Measurements from ENCODE around the gene ZNF362.
"Not testable (repeated sequence)": the region's sequence is repeated elsewhere in the genome, so short reads cannot be mapped to it uniquely, and the experiment has no call there.

ZNF362 gene

DNA sequence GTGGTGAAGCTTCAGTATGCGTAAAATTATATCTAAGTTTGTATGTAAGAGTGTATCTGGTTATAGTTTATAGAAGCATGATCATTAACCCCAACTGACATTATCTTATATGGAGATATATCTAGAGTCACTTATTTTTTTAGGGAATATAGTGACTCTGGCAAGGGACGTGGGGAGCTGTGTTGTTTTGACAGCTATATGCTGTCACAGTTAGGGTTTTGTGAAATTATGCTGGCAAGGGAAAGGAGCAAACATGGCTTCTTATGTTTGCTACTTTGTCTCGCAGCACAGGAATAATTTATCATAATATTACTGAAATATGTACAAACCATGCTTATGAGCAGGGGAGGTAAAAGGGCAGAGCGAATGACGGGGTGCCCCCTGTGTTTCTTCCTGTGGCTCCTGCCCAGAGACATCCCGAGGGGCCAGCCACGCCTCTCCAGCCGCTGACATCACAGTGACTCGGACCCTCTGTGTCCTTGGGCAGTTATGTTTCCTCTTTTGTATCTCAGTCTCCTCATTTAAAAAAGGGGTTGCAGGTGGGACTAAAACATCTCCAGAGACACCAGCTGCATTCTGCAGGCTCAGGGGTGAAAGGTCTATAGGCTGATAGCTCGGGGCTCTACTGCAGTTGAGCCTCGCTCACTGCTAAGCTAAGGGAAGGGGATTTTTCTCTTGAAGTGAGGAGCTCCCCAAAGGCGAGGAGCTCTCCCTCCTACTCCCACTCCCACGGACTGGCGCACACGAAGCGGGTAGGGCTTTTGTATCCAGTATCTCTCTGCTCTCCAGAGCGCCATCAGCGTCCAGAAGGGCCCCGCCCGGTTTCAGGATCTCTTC lies 49.7 kb downstream of the ZNF362 start:
- DNase-seq (ENCODE audit: low spot score) (no peak), FAIRE-seq (no peak)

DNA sequence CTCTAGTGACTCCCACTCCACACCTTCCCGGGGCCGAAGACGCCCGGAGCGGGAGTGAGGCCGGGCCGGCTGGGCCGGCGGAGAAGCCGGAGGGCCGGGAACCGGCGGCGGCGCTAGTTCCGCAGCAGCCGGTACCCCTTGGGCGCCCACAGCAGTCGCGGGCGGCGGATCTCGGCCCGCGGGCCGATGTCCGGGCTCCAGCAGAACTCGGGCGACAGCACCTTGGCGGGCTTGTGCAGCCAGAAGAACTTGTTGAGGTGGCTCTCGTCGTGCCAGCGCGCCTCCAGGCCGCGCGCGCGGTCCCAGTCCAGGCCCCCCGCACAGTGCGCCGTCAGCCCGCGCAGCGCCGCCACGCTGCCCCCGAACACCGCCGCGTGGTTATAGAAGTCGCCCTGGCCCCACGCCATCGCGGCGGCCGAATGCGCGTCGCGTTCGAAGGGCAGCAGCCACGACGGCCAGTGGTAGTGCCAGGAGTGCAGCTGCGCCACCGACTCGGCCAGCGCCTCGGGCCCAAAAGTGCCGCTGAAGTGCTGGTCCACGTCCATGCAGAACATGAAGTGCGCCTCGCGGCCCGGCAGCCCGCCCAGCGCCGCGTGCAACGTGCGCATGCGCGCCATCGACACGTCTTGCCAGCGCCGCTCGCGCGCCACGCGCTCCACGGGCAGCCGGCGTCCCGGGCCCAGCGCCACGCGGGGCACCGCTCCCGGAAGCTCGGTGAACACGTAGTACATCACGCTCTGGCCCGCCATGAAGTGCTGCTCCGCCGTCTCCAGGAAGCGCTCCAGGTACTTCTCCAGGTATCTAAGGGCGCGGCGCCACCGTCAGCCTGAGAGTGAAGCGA lies 50.6 kb downstream of the ZNF362 start:
- DNase-seq (ENCODE audit: low spot score) (no peak), FAIRE-seq (no peak)

DNA sequence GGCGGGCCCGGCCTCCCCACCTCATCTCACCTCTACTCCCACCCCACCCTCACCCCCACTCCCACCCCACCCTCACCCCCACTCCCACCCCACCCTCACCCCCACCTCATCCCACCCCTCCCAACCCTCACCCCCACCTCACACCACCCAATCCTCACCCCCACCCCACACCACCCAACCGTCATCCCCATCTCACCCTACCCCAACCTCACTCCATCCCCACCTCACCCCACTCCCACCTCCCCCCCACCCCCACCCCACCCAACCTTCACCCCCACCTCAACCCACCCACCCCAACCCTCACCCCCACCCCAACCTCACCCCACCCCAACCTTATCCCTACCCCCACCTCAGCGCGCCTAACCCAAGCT lies 51.2 kb downstream of the ZNF362 start:
- no peak for FAIRE-seq
- no peak for DNase-seq (ENCODE audit: low spot score)

DNA sequence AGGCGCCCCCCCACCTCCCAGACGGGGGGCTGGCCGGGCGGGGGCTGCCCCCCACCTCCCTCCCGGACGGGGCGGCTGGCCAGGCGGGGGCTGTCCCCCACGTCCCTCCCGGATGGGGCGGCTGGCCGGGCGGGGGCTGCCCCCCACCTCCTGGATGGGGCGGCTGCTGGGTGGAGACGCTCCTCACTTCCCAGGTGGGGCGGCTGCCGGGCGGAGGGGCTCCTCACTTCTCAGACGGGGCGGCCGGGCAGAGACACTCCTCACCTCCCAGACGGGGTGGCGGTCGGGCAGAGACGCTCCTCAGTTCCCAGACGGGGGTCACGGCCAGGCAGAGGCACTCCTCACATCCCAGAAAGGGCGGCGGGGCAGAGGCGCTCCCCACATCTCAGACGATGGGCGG lies 53.1 kb downstream of the ZNF362 start:
- not testable (repeated sequence) for FAIRE-seq; DNase-seq (ENCODE audit: low spot score)

DNA sequence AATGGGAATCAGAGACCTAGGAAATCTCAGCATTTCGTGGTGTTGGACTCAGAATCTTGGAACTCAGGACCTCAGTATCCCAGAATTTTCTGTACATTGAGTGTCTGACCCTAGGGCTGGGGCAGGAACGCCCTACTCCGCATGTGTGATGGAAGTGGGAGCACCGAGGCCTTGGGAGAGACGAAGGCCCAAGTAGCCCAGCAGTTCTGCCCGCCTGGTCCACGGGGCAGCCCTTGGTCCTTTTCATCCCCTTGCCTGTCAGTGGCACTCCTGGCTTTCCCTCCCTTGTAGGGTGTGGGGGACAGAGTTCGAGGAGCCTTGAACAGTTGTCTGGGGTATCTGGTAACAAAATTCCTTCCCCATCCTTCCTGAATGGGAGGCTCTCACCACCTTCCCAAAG lies 54.4 kb downstream of the ZNF362 start:
- FAIRE-seq (no peak), DNase-seq (ENCODE audit: low spot score) (no peak)

DNA sequence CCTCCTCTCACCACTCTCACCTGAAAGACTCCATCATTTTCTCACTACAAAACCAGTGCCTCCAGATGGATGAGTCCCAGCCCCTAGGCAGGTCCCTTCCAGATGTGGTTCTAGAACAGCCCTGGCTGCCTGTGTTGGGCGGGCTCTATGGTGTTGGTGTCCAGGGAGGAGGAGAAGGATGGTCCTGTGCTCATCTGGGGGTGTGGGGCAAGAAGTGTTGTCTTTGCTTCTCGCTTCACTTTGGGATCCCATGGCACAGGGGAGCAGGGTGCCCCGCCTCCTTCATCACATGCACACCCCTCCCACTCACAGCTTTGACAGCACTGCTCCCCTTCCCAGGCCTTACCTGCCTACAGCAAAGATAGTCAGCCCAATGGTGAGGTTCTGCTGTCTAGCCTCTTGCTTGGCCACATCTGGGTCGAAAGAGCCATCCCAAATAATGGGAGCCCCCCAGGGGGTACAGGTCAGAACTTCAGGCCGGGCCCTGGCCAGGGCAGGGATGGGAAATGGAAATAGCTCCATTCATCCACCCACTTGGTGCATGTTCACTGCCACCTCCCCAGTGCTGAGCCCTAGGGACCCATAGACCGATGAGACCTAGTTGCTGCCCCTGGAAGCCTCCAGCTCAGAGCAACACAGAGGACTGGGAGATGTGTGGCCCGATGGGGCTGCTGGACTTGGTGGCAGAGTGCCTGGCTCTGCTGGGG lies 55.6 kb downstream of the ZNF362 start:
- DNase-seq (ENCODE audit: low spot score): no peak
- FAIRE-seq: no peak

DNA sequence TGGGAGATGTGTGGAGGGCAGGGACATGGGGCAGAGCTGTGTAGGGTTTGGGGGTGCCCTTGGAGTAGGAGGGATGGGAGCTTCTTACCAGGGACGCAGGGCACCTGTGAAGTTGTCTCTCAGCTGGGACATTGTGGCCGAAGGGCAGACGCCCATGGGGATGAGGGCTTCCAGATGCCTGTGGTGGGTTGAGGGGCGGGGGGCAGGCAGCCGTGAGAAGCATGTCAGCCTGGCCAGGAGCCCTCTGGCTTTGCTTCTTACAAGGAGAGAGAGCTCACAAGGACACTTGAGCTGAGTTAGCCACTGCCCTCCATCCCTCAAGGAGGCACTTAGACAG lies 56.1 kb downstream of the ZNF362 start:
- DNase-seq (ENCODE audit: low spot score) (no peak), FAIRE-seq (no peak)

DNA sequence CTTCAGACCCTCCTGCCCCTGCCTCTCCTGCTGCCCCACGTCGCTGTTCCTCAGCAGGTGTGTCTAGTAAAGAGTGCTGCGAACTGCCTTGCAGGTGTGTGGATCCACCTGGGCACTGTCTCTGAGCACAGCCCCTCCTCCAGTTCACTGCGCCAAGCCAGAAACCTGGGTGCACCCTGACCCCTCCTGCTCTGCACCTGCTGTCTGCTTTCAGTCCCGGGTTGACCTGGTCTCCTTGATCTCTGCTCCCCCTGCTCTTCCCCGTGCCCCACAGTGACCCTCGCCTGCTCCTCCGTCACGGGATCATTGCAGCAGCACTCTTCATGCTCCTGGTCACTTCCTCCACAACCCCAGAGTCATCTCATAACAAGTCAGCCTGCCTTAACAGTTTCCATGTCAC lies 58.1 kb downstream of the ZNF362 start:
- FAIRE-seq (no peak), DNase-seq (ENCODE audit: low spot score) (no peak)

DNA sequence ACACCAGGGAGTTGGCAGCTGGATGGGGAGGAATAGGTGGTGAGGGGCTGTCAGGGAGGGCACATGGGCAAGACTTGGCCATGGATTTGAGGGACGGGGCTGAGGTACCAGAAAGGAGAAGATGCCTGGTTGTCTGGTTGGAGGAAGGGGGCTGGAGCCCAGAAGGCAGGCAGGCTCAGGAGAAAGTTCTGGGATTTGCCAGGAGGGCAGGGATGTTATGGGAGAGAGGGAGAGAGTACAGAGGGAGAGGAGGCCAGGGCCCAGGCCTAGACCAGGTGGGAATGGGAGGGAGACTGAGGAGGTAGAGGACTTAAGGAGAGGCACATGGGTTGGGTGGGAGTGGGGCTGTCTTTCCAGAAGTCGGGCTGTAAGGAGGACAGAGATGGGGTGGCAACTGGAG lies 60.3 kb downstream of the ZNF362 start:
- DNase-seq (ENCODE audit: low spot score) (no peak), FAIRE-seq (no peak)

DNA sequence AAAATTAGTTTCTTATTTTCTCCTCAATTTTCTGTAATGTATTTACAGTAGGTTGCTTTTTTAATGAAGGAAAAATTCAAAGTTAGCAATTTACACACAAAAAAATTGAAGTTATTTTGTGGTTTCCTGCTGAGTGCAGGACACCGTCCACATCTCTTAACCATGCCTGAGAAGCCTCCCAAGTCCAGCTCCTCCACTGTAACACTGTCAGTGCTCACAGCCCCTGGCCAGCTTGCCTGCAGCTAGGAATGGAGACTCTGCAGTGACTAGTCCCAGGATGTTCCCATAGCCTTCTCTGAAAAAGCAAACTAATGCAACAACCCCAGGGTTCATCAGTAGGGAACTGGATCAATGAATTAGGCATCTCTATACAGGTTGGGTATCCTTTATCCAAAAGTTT lies 61.1 kb downstream of the ZNF362 start:
- FAIRE-seq (no peak), DNase-seq (ENCODE audit: low spot score) (no peak)

DNA sequence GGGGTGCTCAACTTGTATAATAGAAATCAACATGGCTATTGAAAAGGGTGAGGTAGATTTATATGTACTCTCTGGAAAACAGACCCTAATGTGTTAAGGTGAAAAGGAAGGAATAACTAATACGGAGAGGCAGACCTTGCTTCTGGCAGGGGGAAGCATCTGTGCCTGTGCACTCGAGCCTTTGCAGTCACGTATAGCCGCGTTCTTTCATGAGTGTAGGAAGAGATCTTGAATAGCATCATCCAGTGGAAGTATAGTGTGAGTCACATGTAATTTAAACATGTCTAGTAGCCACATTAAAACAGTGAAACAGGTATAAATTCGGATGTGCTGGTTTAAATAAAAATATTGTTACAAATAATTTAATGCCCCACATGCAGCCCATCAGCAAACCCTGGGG lies 61.7 kb downstream of the ZNF362 start:
- DNase-seq (ENCODE audit: low spot score) (no peak), FAIRE-seq (no peak)

DNA sequence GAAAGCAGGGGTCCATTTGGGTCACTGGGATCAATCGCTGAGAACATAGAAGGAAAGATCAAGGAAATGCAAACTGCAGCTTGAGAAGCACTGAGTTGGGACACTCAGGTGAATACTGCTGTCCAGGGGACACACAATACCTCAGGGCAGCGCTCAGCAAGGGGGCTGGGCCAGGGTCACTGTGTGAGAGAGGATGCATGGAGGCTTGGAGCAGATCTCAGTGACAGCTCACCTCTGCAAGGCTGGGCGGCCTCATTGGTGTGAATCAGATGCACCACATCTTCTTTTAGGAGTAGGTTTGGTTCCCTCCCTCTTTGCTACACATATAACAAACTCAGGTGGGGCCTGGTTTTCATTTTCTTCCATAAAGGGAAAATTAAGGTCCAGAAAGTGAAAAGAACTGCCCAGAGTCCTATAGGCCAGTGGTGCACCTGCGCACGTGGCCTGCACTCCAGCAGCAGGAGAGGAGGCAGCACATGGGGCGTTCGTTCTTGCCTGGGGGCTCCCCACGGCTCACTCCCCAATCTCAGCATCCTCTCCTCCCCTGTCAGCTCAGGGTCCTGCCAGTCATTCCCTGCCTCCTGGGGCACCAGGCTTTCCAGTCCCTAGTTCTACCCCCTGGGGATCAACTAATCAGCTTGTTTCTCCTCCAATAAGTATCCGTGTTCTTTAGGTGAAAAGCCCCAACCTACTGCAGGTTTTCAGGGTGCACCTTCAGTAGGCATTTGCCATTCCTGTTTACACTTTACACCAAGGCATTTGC lies 63.1 kb downstream of the ZNF362 start:
- FAIRE-seq: no peak
- DNase-seq (ENCODE audit: low spot score): no peak

DNA sequence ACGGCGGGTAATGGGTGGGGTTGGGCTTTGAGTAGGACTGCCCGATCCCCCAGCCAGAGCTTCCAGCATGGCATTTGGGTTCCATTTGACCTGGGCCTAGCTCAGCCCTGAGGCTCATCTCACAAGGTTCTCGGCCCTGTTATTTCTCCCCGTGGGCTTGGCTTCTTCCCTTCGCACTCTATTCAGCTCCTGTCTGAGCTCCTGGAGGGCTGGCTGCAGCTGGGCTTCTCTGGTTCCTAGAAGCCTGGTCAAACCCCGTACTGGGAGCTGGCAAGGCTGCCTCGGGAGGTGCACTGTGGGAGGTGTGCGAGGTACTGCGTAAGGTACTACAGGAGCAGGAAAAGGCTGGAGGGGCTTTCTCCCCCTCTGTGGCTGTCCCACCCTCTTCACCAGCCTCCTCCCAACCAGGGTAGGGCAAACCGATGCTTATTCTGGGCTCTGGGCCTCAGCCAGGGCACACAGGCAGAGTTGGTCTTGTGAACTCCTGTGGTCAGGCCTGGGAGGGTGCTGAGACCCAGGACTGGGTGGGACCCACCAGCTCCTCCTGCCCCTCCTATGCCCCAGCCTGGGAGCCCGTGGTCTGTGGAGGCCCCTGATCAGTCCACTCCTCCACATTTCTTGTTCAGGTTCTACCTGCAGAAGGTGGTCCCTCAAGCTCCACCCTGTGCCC lies 63.8 kb downstream of the ZNF362 start:
- no peak for FAIRE-seq

DNA sequence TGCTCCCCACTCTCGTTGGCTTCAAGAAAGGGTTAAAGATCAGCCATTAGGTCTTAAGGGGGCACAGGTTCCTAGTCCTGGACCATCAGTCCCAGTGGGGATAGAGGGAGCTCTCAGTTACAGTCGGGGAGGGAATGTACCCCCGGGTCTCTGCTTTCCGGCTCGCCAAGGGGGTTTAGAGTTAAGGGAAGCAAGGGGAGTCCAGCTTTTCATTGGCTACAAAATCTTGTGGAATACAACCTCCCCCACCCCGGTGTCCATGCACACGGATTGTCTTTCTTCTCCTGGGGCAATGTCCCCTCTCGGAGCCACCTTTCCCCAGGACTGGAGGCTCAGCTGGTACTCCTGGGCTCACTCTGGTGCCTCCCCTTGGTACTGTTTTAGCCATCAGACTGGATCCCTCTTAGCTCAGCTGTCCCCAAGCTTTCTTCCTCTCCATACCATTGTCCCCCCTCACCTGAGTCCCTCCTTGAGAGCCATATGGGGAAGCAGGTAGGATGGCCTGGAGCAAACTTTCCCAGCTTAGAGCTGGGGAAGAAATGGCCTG lies 64.4 kb downstream of the ZNF362 start, which contains the start of gene A3GALT2:
TSS of gene A3GALT2 (minus strand) at position 480 of the 547 bp plus-strand sequence. CDS start at position 480, 0 bp downstream.
- FAIRE-seq: no peak
- DNase-seq (ENCODE audit: low spot score): no peak

More for the DNA sequence above, 63.8 kb downstream of the ZNF362 start:
- DNase-seq (ENCODE audit: low spot score): no peak

DNA sequence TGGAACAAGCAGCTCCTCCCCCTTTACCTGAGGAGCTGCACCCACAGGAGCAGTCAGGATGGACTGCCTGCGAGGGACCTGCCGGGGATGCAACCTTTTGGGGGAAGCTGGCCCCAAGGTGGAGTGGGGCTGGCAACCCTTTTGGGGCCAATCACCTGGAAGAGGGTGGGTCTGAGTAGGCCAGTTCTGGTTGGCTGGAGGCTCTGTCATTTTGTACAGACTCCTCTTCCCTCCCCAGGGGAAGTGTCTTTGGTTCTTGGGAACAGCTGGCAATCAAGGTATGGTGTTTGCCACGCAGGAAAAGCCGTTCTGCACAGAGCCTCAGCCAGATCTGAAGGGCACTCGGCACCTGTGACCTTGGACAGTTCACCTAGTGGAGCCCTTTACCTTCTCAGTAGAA lies 64.9 kb downstream of the ZNF362 start:
- FAIRE-seq (no peak), DNase-seq (ENCODE audit: low spot score) (no peak)

DNA sequence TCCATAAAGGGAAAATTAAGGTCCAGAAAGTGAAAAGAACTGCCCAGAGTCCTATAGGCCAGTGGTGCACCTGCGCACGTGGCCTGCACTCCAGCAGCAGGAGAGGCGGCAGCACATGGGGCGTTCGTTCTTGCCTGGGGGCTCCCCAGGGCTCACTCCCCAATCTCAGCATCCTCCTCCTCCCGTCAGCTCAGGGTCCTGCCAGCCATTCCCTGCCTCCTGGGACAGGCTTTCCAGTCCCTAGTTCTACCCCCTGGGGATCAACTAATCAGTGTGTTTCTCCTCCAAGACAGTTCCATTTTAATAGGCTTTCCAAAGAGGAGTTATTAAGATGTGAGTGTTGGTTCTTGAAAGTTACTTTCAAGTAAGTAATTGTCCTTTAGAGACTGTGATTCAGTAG lies 65.8 kb downstream of the ZNF362 start:
- no peak for FAIRE-seq
- DNase-seq (ENCODE audit: low spot score): no peak

DNA sequence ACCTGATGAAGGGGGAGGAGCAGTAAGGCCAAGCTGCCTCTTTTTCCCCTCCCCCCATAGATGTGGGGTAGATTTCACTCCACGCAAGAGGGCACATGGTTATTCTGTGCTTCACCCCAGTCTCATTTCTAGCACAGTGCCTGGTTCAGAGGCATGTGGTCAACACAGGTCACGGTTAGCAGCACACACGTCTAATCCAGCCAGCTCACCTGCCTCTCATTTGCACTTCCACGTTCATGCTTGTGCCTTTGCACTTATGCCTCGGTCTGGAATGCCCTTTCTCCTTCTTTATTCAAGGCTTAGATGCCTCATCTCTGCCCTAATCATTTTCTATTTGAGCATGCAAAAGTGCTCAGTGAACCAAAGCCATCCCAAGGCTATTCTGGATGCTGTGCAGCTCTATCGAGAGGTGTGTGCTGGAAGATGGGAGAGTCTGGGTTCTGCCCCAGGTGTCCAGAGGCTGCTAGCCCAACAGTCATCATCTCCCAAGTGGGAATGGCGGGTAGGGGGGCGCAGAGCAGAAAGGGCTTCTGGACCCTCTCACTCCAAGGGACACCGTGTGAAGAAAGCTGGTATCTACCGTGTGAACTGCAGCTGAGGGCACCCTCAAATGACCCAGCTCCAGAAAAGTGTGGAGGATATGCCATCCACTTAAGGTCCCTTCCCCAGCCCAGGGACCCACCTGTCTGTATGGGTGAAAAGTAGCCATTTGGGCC lies 66.7 kb downstream of the ZNF362 start:
- DNase-seq (ENCODE audit: low spot score): no peak
- no peak for FAIRE-seq

DNA sequence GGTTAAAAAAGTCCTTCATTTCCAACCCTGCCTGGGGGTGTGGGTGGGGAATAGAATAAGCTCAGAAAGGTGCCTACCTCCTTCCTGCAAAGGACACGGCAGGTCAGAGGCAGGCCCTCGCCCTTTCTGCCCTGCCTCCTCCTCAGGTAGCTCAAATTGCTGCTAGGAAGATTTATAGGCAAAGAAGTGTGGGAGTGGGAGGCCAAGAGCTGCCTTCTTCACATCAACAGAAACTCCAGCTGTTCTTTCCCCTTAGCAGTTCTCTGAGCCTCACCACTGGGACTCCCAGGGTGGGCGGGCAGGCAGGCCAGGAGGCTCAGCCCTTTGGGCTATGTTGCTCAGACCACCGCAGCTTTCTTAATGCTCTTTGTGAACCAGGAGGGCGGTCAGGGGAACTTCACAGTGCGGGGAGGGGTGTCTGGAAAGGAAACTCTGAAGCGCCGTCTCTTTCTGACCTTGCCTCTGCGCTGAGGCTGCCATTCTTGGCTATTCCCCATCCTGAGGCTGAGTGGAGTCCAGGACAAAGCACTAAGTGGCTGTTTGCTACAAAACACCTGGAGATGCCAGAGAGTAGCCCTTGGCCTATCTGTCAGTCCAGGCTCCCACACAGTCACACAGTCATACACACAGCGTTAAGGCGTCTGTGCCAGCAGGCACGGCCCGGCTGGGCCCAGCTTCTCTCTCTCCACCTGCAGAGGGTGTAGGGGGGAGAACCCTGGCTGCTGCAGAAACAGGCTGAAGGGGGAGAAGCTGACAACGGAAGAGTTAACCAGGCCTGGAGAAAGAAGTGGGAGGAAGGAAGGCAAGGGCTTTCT lies 67.6 kb downstream of the ZNF362 start:
- DNase-seq (ENCODE audit: low spot score): no peak
- no peak for FAIRE-seq
